Astrocyte (in vitro differentiated cells and primary cell): ENCODE data around the gene LRRK2. TPM values are rescaled to one million over a fixed set of nuclear protein-coding genes. Genes with fewer than 3 reads are reported as not detected.

Source experiments
- DNase-seq: peaks from one replicate; pipeline ENCODE4 v3.0.0-alpha.2; 2010; ENCODE audit warnings: low read depth
- FAIRE-seq: peaks from 2 replicates; lab custom pipeline; 2011; peaks lifted over from hg19 to GRCh38; lab: Jason Lieb, UNC
- H2AFZ ChIP-seq: 2 replicates; pipeline ENCODE4 v1.6.0; 2012; ENCODE audit warnings: low read depth, low read length, inconsistent platforms
- H3K27ac ChIP-seq: 2 replicates; pipeline ENCODE4 v1.5.1; 2011; ENCODE audit warnings: low read depth, low read length, inconsistent platforms
- H3K27me3 ChIP-seq: 2 replicates; pipeline ENCODE4 v1.6.0; 2011; ENCODE audit warnings: low read length, inconsistent platforms; ENCODE audit not compliant: insufficient read depth
- H3K36me3 ChIP-seq: 2 replicates; pipeline ENCODE4 v1.5.1; 2011; ENCODE audit warnings: low read length, inconsistent platforms; ENCODE audit not compliant: insufficient read depth
- H3K4me1 ChIP-seq: 2 replicates; pipeline ENCODE4 v1.5.1; 2011; ENCODE audit warnings: low read length, inconsistent platforms; ENCODE audit not compliant: insufficient read depth
- H3K4me2 ChIP-seq: 2 replicates; pipeline ENCODE4 v1.6.0; 2012; ENCODE audit warnings: low read length, inconsistent platforms
- H3K4me3 ChIP-seq: 2 replicates; pipeline ENCODE4 v1.5.1; 2011; ENCODE audit warnings: low read depth, mild to moderate bottlenecking, low read length, inconsistent platforms; ENCODE audit not compliant: insufficient read depth
- H3K79me2 ChIP-seq: 2 replicates; pipeline ENCODE4 v1.6.0; 2012; ENCODE audit warnings: mild to moderate bottlenecking, low read length, inconsistent platforms; ENCODE audit not compliant: insufficient read depth
- H3K9ac ChIP-seq: 2 replicates; pipeline ENCODE4 v1.6.0; 2012; ENCODE audit warnings: mild to moderate bottlenecking, low read length, inconsistent platforms
- H3K9me3 ChIP-seq: 2 replicates; pipeline ENCODE4 v1.5.1; 2012; ENCODE audit warnings: low read depth, mild to moderate bottlenecking, low read length, inconsistent platforms; ENCODE audit not compliant: insufficient read depth
- H4K20me1 ChIP-seq: 2 replicates; pipeline ENCODE4 v1.6.0; 2012; ENCODE audit warnings: low read length, inconsistent platforms; ENCODE audit not compliant: insufficient read depth
- H3K27ac Mint-ChIP-seq: one replicate; pipeline ENCODE4 v1.8.0; 2021; ENCODE audit warnings: mild to moderate bottlenecking, mixed read lengths; ENCODE audit not compliant: unreplicated experiment
- H3K27me3 Mint-ChIP-seq: one replicate; pipeline ENCODE4 v1.8.0; 2021; ENCODE audit warnings: low read depth, mixed read lengths; ENCODE audit not compliant: unreplicated experiment
- H3K36me3 Mint-ChIP-seq: one replicate; pipeline ENCODE4 v1.8.0; 2021; ENCODE audit warnings: low read depth, mixed read lengths; ENCODE audit not compliant: unreplicated experiment
- H3K4me1 Mint-ChIP-seq: one replicate; pipeline ENCODE4 v1.8.0; 2021; ENCODE audit warnings: low read depth, mixed read lengths; ENCODE audit not compliant: unreplicated experiment
- H3K4me3 Mint-ChIP-seq: one replicate; pipeline ENCODE4 v1.8.0; 2021; ENCODE audit warnings: mild to moderate bottlenecking, moderate library complexity, mixed read lengths; ENCODE audit not compliant: unreplicated experiment
- H3K9me3 Mint-ChIP-seq: one replicate; pipeline ENCODE4 v1.8.0; 2021; ENCODE audit warnings: mild to moderate bottlenecking, mixed read lengths; ENCODE audit not compliant: unreplicated experiment
- CTCF ChIP-seq: IDR thresholded peaks from 2 replicates; pipeline ENCODE4 v1.5.1; 2011; ENCODE audit warnings: low read depth, mild to moderate bottlenecking, inconsistent platforms, low read length, moderate library complexity; ENCODE audit not compliant: insufficient read depth
- EZH2 ChIP-seq: IDR thresholded peaks from 2 replicates; pipeline ENCODE4 v1.6.1; 2012; ENCODE audit warnings: mild to moderate bottlenecking, low read length, inconsistent platforms; ENCODE audit not compliant: insufficient read depth
- total RNA-seq: library from RNA; stranded (reverse); gene quantifications from 2 replicates; pipeline ENCODE4 v1.2.1, GENCODE V29; 2021

LRRK2 gene
- total RNA-seq, 1 donor from 2014 or later: 0.02 TPM

DNA sequence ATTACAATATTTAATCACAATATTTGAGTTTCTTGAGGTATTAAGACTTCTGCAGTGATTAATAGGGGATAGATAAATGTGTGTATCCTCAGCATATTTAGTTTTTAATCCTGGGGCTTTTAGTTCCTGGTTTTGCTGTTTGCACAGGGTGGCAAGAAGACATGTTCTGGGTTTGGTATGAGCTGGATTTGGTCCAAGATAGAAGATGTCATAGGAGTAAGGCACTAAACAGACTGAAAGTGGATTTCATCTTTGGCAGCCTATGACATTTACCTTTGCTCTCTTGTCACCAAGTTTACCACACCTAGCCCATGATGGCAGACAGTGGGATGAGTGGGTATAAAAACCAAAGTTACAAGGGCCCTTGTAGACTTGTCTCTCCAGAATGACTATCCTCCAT is 168.2 kb downstream of the LRRK2 start:
- H3K4me3 Mint-ChIP-seq: no peak overlapping the region
- FAIRE-seq: no peak
- no peak overlapping the region for H3K9ac ChIP-seq
- peaks cover 2% of the 10 kb centered on the region for H3K9me3 Mint-ChIP-seq
- H3K4me3 ChIP-seq: no peak overlapping the region
- TF ChIP-seq CTCF: no peak
- TF ChIP-seq EZH2: no peak
- no peak overlapping the region for H3K27ac Mint-ChIP-seq
- no peaks in the 10 kb centered on the region for H3K9me3 ChIP-seq
- no peak overlapping the region for H3K27ac ChIP-seq
- H3K27me3 ChIP-seq: no peaks in the 10 kb centered on the region
- no peaks in the 10 kb centered on the region for H3K79me2 ChIP-seq
- H3K36me3 ChIP-seq: no peaks in the 10 kb centered on the region
- no peak for DNase-seq
- no peaks in the 10 kb centered on the region for H3K27me3 Mint-ChIP-seq
- no peaks in the 10 kb centered on the region for H4K20me1 ChIP-seq
- H3K4me1 ChIP-seq: no peaks in the 10 kb centered on the region
- H3K4me1 Mint-ChIP-seq: no peaks in the 10 kb centered on the region
- H3K36me3 Mint-ChIP-seq: no peaks in the 10 kb centered on the region
- H3K4me2 ChIP-seq: no peak overlapping the region
- H2AFZ ChIP-seq: no peak overlapping the region

- no peaks in the 10 kb centered on the region for H3K27me3 Mint-ChIP-seq
- no peaks in the 10 kb centered on the region for H3K9me3 ChIP-seq
- H3K4me2 ChIP-seq: no peak overlapping the region
- H3K27ac ChIP-seq: no peak overlapping the region
- no peak overlapping the region for H3K4me3 ChIP-seq
- no peaks in the 10 kb centered on the region for H3K27me3 ChIP-seq
- no peaks in the 10 kb centered on the region for H3K36me3 ChIP-seq
- H3K4me1 ChIP-seq: no peaks in the 10 kb centered on the region
- TF ChIP-seq CTCF: no peak
- no peak for TF ChIP-seq EZH2
- DNase-seq (no peak), FAIRE-seq (no peak)
- no peaks in the 10 kb centered on the region for H3K36me3 Mint-ChIP-seq
- H3K27ac Mint-ChIP-seq: no peak overlapping the region
- no peak overlapping the region for H3K9ac ChIP-seq
- no peaks in the 10 kb centered on the region for H3K9me3 Mint-ChIP-seq
- no peaks in the 10 kb centered on the region for H4K20me1 ChIP-seq
- no peak overlapping the region for H2AFZ ChIP-seq
- H3K79me2 ChIP-seq: no peaks in the 10 kb centered on the region
- H3K4me1 Mint-ChIP-seq: no peaks in the 10 kb centered on the region
- no peak overlapping the region for H3K4me3 Mint-ChIP-seq
Observed at GRCh38 chr12:40399656-40400055, 174.9 kb downstream of the LRRK2 start.

DNA sequence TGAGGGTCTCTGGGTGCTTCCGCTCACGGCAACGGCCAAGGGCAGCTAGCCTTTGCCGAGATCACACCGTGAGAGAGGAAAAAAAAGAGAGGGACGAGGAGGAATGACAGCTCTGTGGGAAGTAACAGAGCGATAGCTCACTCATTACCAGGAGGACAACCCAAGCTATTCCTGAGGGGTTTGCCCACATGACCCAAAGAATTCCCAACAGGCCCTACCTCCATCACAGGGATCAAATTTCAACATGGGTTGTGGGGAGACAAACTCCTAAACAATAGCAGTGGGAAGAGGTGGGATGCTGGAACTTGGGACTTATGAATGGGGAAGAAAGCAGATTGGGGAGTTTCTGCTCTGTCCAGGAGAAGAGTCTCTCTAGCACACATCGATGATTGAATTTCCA is 180.6 kb downstream of the LRRK2 start:
- no peak overlapping the region for H2AFZ ChIP-seq
- no peak overlapping the region for H3K9ac ChIP-seq
- Mint-ChIP-seq H3K4me3 (no peak overlapping the region), H3K9me3 (no peaks in the 10 kb centered on the region), H3K36me3 (no peaks in the 10 kb centered on the region), H3K27ac (no peak overlapping the region), H3K27me3 (no peaks in the 10 kb centered on the region), H3K4me1 (no peaks in the 10 kb centered on the region)
- H3K27ac ChIP-seq: no peak overlapping the region
- no peak for FAIRE-seq
- H4K20me1 ChIP-seq: no peaks in the 10 kb centered on the region
- no peaks in the 10 kb centered on the region for H3K79me2 ChIP-seq
- TF ChIP-seq CTCF (no peak), EZH2 (no peak)
- no peaks in the 10 kb centered on the region for H3K27me3 ChIP-seq
- no peak overlapping the region for H3K4me2 ChIP-seq
- DNase-seq: no peak
- no peak overlapping the region for H3K4me3 ChIP-seq
- H3K9me3 ChIP-seq: peaks cover 2% of the 10 kb centered on the region
- H3K4me1 ChIP-seq: no peaks in the 10 kb centered on the region
- no peaks in the 10 kb centered on the region for H3K36me3 ChIP-seq

Other genes starting within 250 kb of the LRRK2 start
- 10.2 and 10.7 TPM in 2 replicates for gene SLC2A13, start 118.9 kb upstream of the LRRK2 start, total RNA-seq